Measurements from ENCODE around the gene BNC2.

BNC2 gene

GRCh38 chr9:16361939-16362338 lies 508.5 kb downstream of the BNC2 start:
- DNase-seq, result no peak

- peak; percentile 82 for DNase-seq
Measured at GRCh38 chr9:16361118-16361517, 509.4 kb downstream of the BNC2 start.

- DNase-seq, result no peak
Measured at GRCh38 chr9:16360247-16360646, 510.2 kb downstream of the BNC2 start.
